ENCODE measurements around the gene DRD2. TPM values are rescaled to one million over a fixed set of nuclear protein-coding genes. Genes with fewer than 3 reads are reported as not detected.

The DRD2 gene
- total and polyA plus RNA-seq, 9 donors, result 0.07 to 0.32 (median 0.15) TPM; not detected in 2

DNA sequence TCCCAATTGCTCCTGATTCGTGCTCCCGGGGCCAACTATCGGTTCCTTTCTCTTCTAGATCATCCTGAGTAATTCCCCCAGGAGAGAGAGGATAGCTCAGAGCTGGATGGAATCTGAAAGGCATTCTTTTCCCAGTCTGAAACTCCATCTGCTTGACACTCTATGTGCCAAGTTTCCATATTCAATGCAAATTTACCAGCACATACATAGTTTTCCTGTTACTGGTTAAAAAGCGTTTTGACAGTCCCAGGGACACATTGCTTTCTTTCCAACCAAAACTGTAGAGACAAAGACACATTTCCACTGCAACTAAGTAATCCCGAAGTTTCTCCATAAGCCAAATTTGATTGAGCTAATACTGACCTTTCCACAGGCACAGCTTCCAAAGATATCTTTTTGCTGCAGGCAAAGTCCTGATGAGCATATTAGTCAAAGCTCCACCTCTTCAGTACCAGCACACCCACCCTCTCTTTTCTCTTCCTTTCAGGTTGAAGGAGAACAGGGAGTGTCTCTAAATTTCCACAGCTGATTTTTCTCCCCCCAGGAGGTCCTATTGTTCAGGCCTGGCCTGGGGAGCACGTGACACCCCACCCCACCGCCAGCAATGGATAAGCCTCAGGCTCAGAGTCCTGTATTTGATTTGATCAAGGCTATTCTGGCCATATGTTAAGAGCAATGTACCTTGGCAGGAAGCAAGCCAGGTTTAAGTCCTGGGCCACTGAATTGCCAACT is 97.4 kb downstream of the DRD2 start:
- Histone ChIP-seq H3K9me3 (replicated peaks; ENCODE audit: control insufficient read depth, low read depth, low read length) (no peaks in the 10 kb centered on the region), H3K27ac (ENCODE audit: low read length) (peak overlapping the region; percentile 2), H3K4me3 (ENCODE audit: low read length) (no peak overlapping the region), H3K27me3 (ENCODE audit: control insufficient read depth, insufficient read depth, low read length) (no peaks in the 10 kb centered on the region), H3K36me3 (ENCODE audit: control insufficient read depth, insufficient read depth, low read length) (no peaks in the 10 kb centered on the region), H3K4me1 (ENCODE audit: control insufficient read depth, insufficient read depth, low read length) (peaks cover 10% of the 10 kb centered on the region)
- DNase-seq, result peak; percentile 77
- WGBS (ENCODE audit: insufficient coverage), result 21% methylated on average over 2 of the region's 7 CpGs

GRCh38 chr11:113376156-113376555 is 99.0 kb downstream of the DRD2 start:
- 36% methylated on average over 2 of the region's 3 CpGs for WGBS (ENCODE audit: insufficient coverage)
- H3K27me3 ChIP-seq (ENCODE audit: control insufficient read depth, insufficient read depth, low read length), result no peaks in the 10 kb centered on the region
- DNase-seq, result peak; percentile 91

DNA sequence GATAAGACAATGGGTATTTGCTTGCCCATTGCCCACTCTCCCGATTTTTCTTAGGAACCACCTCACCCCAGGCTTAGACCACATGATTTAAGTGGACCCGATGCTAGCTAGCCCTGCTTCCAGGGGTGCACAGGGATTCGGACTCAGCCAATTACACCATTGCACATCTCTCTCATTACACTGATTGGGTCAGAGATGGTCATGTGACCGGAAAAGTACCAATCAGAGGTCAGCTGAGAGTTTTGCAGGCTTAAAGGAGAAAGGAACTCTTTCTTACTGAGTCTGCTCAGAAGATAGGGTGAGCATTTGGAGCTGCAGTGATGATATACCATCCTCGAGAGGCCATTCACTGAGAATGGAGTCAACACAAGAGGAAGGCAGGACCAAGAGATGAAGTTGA is 99.8 kb downstream of the DRD2 start:
- WGBS (ENCODE audit: insufficient coverage), result 93% methylated on average over 4 of the region's 5 CpGs
- no peaks in the 10 kb centered on the region for H3K36me3 ChIP-seq (ENCODE audit: control insufficient read depth, insufficient read depth, low read length)
- no peak overlapping the region for H3K27ac ChIP-seq (ENCODE audit: low read length)

More at GRCh38 chr11:113376156-113376555, 99.0 kb downstream of the DRD2 start:
- Histone ChIP-seq H3K36me3 (ENCODE audit: control insufficient read depth, insufficient read depth, low read length) (no peaks in the 10 kb centered on the region), H3K4me1 (ENCODE audit: control insufficient read depth, insufficient read depth, low read length) (peaks cover 10% of the 10 kb centered on the region), H3K9me3 (replicated peaks; ENCODE audit: control insufficient read depth, low read depth, low read length) (no peaks in the 10 kb centered on the region), H3K27ac (ENCODE audit: low read length) (no peak overlapping the region), H3K4me3 (ENCODE audit: low read length) (no peak overlapping the region)

GRCh38 chr11:113373981-113374560 is 101.1 kb downstream of the DRD2 start:
- WGBS (ENCODE audit: insufficient coverage), result 86% methylated on average over 6 of the region's 10 CpGs
- no peak overlapping the region for H3K4me3 ChIP-seq (ENCODE audit: low read length)
- H3K27me3 ChIP-seq (ENCODE audit: control insufficient read depth, insufficient read depth, low read length), result no peaks in the 10 kb centered on the region
- peaks cover 10% of the 10 kb centered on the region for H3K4me1 ChIP-seq (ENCODE audit: control insufficient read depth, insufficient read depth, low read length)
- no peak for DNase-seq
- H3K9me3 ChIP-seq (replicated peaks; ENCODE audit: control insufficient read depth, low read depth, low read length), result no peaks in the 10 kb centered on the region
- H3K36me3 ChIP-seq (ENCODE audit: control insufficient read depth, insufficient read depth, low read length), result no peaks in the 10 kb centered on the region
- H3K27ac ChIP-seq (ENCODE audit: low read length), result no peak overlapping the region

More for the DNA sequence above, 99.8 kb downstream of the DRD2 start:
- Histone ChIP-seq H3K4me3 (ENCODE audit: low read length) (no peak overlapping the region), H3K4me1 (ENCODE audit: control insufficient read depth, insufficient read depth, low read length) (peaks cover 10% of the 10 kb centered on the region), H3K9me3 (replicated peaks; ENCODE audit: control insufficient read depth, low read depth, low read length) (no peaks in the 10 kb centered on the region), H3K27me3 (ENCODE audit: control insufficient read depth, insufficient read depth, low read length) (no peaks in the 10 kb centered on the region)
- no peak for DNase-seq

GRCh38 chr11:113373306-113373705 is 101.9 kb downstream of the DRD2 start:
- H3K27me3 ChIP-seq (ENCODE audit: control insufficient read depth, insufficient read depth, low read length), result no peaks in the 10 kb centered on the region
- no peak overlapping the region for H3K4me3 ChIP-seq (ENCODE audit: low read length)
- DNase-seq, result no peak
- no peak overlapping the region for H3K27ac ChIP-seq (ENCODE audit: low read length)
- 100% methylated on average over 1 of the region's 3 CpGs for WGBS (ENCODE audit: insufficient coverage)
- no peaks in the 10 kb centered on the region for H3K36me3 ChIP-seq (ENCODE audit: control insufficient read depth, insufficient read depth, low read length)
- no peaks in the 10 kb centered on the region for H3K9me3 ChIP-seq (replicated peaks; ENCODE audit: control insufficient read depth, low read depth, low read length)
- peaks cover 9% of the 10 kb centered on the region for H3K4me1 ChIP-seq (ENCODE audit: control insufficient read depth, insufficient read depth, low read length)

- Histone ChIP-seq H3K4me1 (ENCODE audit: control insufficient read depth, insufficient read depth, low read length) (no peaks in the 10 kb centered on the region), H3K4me3 (ENCODE audit: low read length) (no peak overlapping the region), H3K27me3 (ENCODE audit: control insufficient read depth, insufficient read depth, low read length) (no peaks in the 10 kb centered on the region), H3K27ac (ENCODE audit: low read length) (no peak overlapping the region), H3K36me3 (ENCODE audit: control insufficient read depth, insufficient read depth, low read length) (no peaks in the 10 kb centered on the region), H3K9me3 (replicated peaks; ENCODE audit: control insufficient read depth, low read depth, low read length) (no peaks in the 10 kb centered on the region)
- no CpG with 5 or more reads among the region's 4 CpGs for WGBS (ENCODE audit: insufficient coverage)
- no peak for DNase-seq
Observed at GRCh38 chr11:113372309-113372708, 102.9 kb downstream of the DRD2 start.

- Histone ChIP-seq H3K9me3 (replicated peaks; ENCODE audit: control insufficient read depth, low read depth, low read length) (no peaks in the 10 kb centered on the region), H3K27ac (ENCODE audit: low read length) (no peak overlapping the region), H3K4me1 (ENCODE audit: control insufficient read depth, insufficient read depth, low read length) (no peaks in the 10 kb centered on the region), H3K27me3 (ENCODE audit: control insufficient read depth, insufficient read depth, low read length) (no peaks in the 10 kb centered on the region), H3K4me3 (ENCODE audit: low read length) (no peak overlapping the region), H3K36me3 (ENCODE audit: control insufficient read depth, insufficient read depth, low read length) (peaks cover 9% of the 10 kb centered on the region)
- WGBS (ENCODE audit: insufficient coverage), result 100% methylated on average over 1 of the region's 5 CpGs
- no peak for DNase-seq
Observed at GRCh38 chr11:113370634-113371033, 104.6 kb downstream of the DRD2 start.

DNA sequence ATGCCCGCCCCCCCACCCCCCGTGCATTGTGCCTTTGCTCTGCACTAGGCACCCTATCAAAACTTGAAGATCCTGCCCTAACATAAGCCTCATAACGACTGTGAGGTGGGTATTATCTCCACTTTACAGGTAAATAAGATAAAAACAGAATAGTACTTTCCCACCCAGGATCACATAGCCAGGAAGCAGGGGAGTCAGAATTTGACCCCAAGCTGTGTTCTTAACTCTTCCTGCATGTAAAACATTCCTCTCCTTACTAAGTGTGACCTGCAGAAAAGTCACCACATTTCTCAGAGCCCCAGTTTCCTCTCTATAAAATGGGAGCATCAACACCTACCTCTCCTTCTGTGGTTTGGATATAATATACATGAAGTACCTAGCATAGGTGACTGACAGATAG is 105.8 kb downstream of the DRD2 start:
- peaks cover 18% of the 10 kb centered on the region for H3K36me3 ChIP-seq (ENCODE audit: control insufficient read depth, insufficient read depth, low read length)

GRCh38 chr11:113365895-113366294 is 109.3 kb downstream of the DRD2 start:
- H3K9me3 ChIP-seq (replicated peaks; ENCODE audit: control insufficient read depth, low read depth, low read length), result no peaks in the 10 kb centered on the region
- H3K27me3 ChIP-seq (ENCODE audit: control insufficient read depth, insufficient read depth, low read length), result no peaks in the 10 kb centered on the region
- H3K4me3 ChIP-seq (ENCODE audit: low read length), result no peak overlapping the region
- DNase-seq, result no peak
- no peaks in the 10 kb centered on the region for H3K4me1 ChIP-seq (ENCODE audit: control insufficient read depth, insufficient read depth, low read length)
- WGBS (ENCODE audit: insufficient coverage), result 87% methylated on average over 3 of the region's 5 CpGs
- H3K27ac ChIP-seq (ENCODE audit: low read length), result no peak overlapping the region
- H3K36me3 ChIP-seq (ENCODE audit: control insufficient read depth, insufficient read depth, low read length), result peaks cover 41% of the 10 kb centered on the region

More for the DNA sequence above, 105.8 kb downstream of the DRD2 start:
- Histone ChIP-seq H3K9me3 (replicated peaks; ENCODE audit: control insufficient read depth, low read depth, low read length) (no peaks in the 10 kb centered on the region), H3K27ac (ENCODE audit: low read length) (no peak overlapping the region), H3K4me3 (ENCODE audit: low read length) (no peak overlapping the region), H3K27me3 (ENCODE audit: control insufficient read depth, insufficient read depth, low read length) (no peaks in the 10 kb centered on the region), H3K4me1 (ENCODE audit: control insufficient read depth, insufficient read depth, low read length) (no peaks in the 10 kb centered on the region)
- WGBS (ENCODE audit: insufficient coverage), result no CpG with 5 or more reads among the region's 3 CpGs
- no peak for DNase-seq

DNA sequence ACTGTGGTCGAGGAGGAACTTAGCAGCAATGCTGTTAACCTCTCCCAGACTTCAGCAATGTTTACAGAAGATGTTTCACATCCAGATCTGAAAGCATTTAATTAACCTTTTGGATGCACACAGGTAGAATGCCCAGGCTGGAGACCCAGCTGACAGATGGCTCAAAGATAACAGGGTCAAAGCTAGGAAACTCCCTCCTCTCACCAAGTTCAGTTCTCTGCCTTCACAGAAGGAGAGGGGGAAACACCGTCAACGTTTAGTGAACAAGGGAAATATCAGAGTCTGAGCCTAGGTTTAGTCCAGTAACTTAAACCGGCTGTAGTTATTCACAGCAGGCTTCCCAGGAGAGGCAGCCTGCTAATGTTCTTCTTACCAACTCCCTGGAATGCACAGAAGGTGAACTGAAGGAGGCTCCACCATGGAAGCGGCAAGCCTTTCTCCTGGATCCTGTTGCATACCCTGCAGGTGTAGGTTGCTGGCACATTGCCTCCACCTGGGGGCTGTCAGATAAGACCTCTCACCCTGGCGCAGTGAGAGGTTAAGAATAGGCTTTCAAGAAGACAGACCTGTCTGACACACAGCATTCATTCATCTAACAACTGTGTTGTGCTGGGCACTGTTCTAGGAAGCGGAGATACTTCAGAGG is 111.1 kb downstream of the DRD2 start:
- H3K9me3 ChIP-seq (replicated peaks; ENCODE audit: control insufficient read depth, low read depth, low read length), result no peaks in the 10 kb centered on the region
- H3K27me3 ChIP-seq (ENCODE audit: control insufficient read depth, insufficient read depth, low read length), result no peaks in the 10 kb centered on the region
- 78% methylated on average over 4 of the region's 7 CpGs for WGBS (ENCODE audit: insufficient coverage)
- no peak for DNase-seq
- peaks cover 50% of the 10 kb centered on the region for H3K36me3 ChIP-seq (ENCODE audit: control insufficient read depth, insufficient read depth, low read length)
- H3K4me3 ChIP-seq (ENCODE audit: low read length), result no peak overlapping the region
- no peaks in the 10 kb centered on the region for H3K4me1 ChIP-seq (ENCODE audit: control insufficient read depth, insufficient read depth, low read length)
- H3K27ac ChIP-seq (ENCODE audit: low read length), result no peak overlapping the region

All from muscle of leg (tissue), 11 donors.